ENCODE data around the gene TMEM245.

TMEM245 gene

DNA sequence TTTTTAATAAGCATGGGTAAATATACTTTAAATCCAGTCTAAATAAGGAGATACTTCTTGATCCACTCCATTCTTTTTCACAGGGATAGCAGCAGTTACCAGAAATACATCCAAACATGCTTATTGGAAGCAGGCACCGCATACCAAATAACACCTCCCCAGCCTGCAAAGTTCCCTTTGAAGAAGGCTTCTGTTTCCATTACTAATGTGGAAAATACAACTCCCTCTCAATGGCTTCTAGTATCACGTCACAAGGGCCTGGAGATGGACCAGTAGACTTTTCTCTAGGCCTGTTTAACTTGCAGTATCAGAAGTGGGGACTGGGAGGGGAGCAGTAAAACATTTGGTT, 20.8 kb downstream of the TMEM245 start:
- peaks cover 91% of the 10 kb centered on the region for H3K4me1 Mint-ChIP-seq (ENCODE audit: low read depth)
- peaks cover 29% of the 10 kb centered on the region for H3K36me3 Mint-ChIP-seq
- no peaks in the 10 kb centered on the region for H3K27me3 Mint-ChIP-seq
- H3K27ac Mint-ChIP-seq = peak overlapping the region; percentile 86
- peak overlapping the region; percentile 9 for H3K4me3 Mint-ChIP-seq
- no peaks in the 10 kb centered on the region for H3K9me3 Mint-ChIP-seq (ENCODE audit: low read depth)

DNA sequence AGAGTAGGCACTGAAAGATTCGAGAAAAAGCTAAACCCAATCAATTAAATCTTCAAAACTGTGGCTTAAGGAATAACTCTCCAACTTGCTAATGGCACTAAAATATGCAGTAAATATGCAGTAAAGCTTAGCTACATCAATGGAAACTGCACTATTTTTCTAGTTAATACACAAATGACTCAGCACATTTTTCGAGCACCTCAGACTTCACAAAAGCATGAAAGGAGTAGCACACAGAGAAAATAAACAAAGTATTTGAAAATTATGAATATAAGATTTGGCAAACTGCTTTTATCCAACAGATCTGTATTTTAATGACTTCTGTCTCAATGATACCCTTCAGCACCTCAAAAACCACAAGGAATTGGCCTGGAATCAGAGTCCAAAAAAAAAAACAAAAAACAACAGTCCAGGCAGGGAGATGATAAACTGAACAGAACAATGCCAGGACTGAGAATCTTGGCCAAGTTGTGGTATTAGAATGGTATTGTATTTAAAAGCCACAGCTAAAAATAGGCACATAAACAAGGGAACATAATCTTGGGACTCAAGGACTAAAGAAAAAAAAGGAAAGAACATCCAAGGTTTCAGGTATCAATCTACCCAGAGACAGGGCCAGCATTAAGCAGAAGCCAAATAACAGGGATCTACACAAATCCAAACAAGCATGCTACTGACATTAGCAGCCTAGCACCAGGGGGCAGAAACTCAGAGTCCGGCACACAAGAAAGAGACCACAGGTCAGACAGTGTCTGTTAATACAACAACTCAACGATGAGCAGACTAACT, 21.4 kb downstream of the TMEM245 start:
- Mint-ChIP-seq H3K4me1 (ENCODE audit: low read depth) (peaks cover 92% of the 10 kb centered on the region), H3K36me3 (peaks cover 32% of the 10 kb centered on the region), H3K4me3 (peak overlapping the region; percentile 60)

DNA sequence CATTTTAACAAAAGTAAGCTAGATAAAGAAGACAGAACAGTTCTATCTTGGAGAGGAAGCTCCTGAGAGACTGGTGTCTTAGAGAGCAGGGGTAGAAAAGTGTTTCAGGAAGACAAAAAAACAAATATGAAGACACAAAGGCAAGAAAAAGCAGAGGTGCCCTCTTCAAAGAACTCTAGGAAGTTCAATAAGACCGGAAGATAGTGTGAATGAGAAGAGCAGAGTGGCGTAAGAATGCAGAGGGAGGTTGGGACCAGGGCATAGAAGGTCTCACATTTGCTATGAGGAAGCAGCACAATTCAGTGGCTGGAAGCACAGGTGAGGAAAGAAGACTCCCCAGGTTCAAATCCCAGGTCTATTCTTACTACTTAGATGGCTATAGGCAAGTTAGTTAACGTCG, 22.6 kb downstream of the TMEM245 start:
- Mint-ChIP-seq H3K27me3 (no peaks in the 10 kb centered on the region), H3K4me3 (peak overlapping the region; percentile 47), H3K9me3 (ENCODE audit: low read depth) (no peaks in the 10 kb centered on the region), H3K27ac (peak overlapping the region; percentile 86), H3K4me1 (ENCODE audit: low read depth) (peaks cover 90% of the 10 kb centered on the region), H3K36me3 (peaks cover 25% of the 10 kb centered on the region)

More for the DNA sequence above, 21.4 kb downstream of the TMEM245 start:
- Mint-ChIP-seq H3K27me3 (no peaks in the 10 kb centered on the region), H3K27ac (peak overlapping the region; percentile 86), H3K9me3 (ENCODE audit: low read depth) (no peaks in the 10 kb centered on the region)

DNA sequence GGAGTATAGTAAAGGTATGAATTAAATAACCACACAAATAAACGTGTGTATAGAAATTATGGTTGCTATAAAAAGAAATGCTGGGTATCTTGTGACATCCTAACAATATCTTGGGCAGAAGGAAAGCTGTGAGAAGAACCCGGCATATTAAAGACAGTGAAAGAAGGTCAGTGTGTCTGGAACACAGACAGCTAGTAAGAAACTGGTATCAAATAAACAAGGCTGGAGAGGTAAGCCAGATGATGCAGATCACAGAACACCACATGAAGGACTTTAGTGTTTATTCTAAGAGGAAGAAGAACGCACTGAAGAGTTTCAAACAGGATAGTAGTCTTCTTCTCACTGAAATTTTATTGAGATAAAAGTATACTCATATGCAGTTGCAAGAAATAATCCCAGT, 24.4 kb downstream of the TMEM245 start:
- Mint-ChIP-seq H3K4me3 (no peak overlapping the region), H3K27ac (peak overlapping the region; percentile 79), H3K36me3 (peaks cover 30% of the 10 kb centered on the region)

DNA sequence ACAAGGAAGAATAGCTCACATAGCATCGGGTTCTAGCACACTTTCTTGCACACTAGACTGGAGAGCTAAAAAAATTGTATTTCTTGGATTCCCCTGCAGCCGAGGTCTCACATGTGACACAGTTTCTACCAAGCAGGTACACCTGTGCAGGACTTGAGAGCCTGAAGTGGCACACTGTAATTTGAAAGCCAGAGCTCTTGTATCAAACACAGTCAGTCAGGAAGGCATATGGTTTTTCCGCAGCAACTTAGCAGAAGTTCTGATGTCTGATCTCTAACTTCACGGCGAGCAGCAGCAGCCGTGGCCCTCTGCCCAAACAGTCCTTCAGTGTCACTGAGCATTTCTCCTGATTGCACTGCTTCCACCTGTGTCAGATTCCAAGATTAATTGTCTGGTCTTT, 25.5 kb downstream of the TMEM245 start:
- H3K27me3 Mint-ChIP-seq = no peaks in the 10 kb centered on the region
- H3K36me3 Mint-ChIP-seq = peaks cover 30% of the 10 kb centered on the region
- no peaks in the 10 kb centered on the region for H3K9me3 Mint-ChIP-seq (ENCODE audit: low read depth)
- no peak overlapping the region for H3K4me3 Mint-ChIP-seq
- H3K27ac Mint-ChIP-seq = peak overlapping the region; percentile 79
- peaks cover 71% of the 10 kb centered on the region for H3K4me1 Mint-ChIP-seq (ENCODE audit: low read depth)

More for the DNA sequence above, 24.4 kb downstream of the TMEM245 start:
- H3K4me1 Mint-ChIP-seq (ENCODE audit: low read depth) = peaks cover 79% of the 10 kb centered on the region
- H3K9me3 Mint-ChIP-seq (ENCODE audit: low read depth) = no peaks in the 10 kb centered on the region
- H3K27me3 Mint-ChIP-seq = no peaks in the 10 kb centered on the region

DNA sequence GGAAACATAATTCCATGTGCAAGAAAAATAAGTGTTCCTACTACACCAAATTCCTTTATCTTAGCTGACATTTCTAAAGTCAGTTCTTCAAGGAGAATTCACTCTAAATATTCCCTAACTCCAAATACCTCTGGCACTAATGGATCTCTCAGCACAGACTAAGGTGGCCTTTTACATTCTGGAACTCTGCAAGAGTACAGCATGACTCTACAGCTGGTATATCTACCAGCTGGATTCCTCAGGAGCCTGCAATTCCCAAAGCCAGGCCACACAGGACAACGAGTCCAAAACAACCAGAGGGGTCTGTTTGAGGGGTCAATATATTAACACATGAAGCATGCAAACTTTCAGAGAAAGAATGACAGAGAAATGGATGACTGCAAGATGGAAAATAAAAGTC, 27.2 kb downstream of the TMEM245 start:
- H3K27me3 Mint-ChIP-seq = no peaks in the 10 kb centered on the region
- H3K9me3 Mint-ChIP-seq (ENCODE audit: low read depth) = no peaks in the 10 kb centered on the region
- H3K36me3 Mint-ChIP-seq = peaks cover 29% of the 10 kb centered on the region
- peak overlapping the region; percentile 77 for H3K27ac Mint-ChIP-seq
- H3K4me1 Mint-ChIP-seq (ENCODE audit: low read depth) = peaks cover 54% of the 10 kb centered on the region
- H3K4me3 Mint-ChIP-seq = no peak overlapping the region

DNA sequence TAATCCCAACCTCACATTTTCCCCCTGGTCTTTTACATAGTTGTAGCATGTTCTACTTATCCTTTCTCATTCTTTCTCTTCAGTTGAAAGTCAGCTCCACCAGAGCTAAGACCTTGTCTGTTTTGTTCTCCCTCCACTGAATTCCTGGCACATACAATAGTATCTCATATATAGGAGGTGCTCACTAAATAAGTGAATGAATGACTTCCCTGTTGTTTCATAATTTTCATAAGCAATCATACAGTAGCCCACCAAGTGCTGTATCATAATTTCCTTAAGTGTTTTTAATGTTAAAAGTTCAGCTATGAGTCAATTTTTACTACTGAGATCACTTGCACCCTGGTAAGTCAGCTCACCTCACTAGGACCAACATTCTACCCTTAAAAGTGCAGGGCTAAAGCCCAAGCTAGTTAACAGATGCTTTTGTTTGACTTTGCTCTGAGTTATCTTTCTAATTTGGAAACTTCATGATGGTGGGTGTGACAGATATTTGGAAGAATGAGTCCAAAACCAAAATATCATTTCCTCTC, 27.6 kb downstream of the TMEM245 start:
- Mint-ChIP-seq H3K27me3 (no peaks in the 10 kb centered on the region), H3K27ac (peak overlapping the region; percentile 68), H3K9me3 (ENCODE audit: low read depth) (no peaks in the 10 kb centered on the region), H3K4me1 (ENCODE audit: low read depth) (peaks cover 49% of the 10 kb centered on the region), H3K4me3 (peak overlapping the region; percentile 14), H3K36me3 (peaks cover 28% of the 10 kb centered on the region)

DNA sequence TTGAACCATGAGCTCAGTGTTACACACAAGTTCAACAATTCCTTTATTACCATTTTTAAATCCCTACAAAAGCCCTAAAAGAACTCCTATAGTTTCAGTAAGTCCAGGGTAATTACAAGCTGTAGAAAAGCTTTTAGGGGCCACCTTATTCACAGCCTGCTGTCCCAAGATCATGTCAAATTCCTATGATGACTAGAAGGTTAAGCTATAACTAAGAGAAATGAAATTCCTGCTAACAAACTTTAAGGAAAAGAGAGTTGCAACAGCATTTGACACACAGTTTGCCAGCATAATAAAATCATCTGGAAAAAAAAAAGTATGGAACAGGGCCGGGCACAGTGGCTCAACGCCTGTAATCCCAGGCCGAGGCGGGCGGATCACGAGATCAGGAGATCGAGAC, 31.5 kb downstream of the TMEM245 start:
- Mint-ChIP-seq H3K36me3 (peaks cover 21% of the 10 kb centered on the region), H3K27me3 (no peaks in the 10 kb centered on the region), H3K4me3 (no peak overlapping the region), H3K4me1 (ENCODE audit: low read depth) (peaks cover 19% of the 10 kb centered on the region), H3K27ac (no peak overlapping the region), H3K9me3 (ENCODE audit: low read depth) (no peaks in the 10 kb centered on the region)

DNA sequence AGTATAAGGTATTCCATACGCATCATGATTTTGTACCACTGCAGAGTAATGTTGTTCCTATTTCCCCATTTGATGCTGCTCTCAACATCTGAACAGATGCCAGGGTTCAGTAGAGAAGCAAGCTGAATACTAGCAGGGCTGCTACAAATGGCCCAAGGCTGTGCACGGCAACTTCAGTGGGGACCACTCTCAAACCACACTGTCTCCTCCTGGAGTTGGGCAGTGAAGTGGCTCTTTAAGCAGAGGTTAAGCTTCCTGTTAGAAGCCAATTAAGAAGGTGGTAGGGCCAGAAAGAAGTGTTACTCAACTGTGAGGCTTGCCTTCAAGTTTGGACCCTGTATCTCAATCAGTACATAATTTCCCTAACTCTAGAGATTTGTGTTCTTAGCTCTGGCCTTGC, 32.0 kb downstream of the TMEM245 start:
- Mint-ChIP-seq H3K27me3 (no peaks in the 10 kb centered on the region), H3K9me3 (ENCODE audit: low read depth) (no peaks in the 10 kb centered on the region), H3K4me3 (no peak overlapping the region), H3K4me1 (ENCODE audit: low read depth) (peaks cover 20% of the 10 kb centered on the region), H3K36me3 (peaks cover 19% of the 10 kb centered on the region), H3K27ac (no peak overlapping the region)

DNA sequence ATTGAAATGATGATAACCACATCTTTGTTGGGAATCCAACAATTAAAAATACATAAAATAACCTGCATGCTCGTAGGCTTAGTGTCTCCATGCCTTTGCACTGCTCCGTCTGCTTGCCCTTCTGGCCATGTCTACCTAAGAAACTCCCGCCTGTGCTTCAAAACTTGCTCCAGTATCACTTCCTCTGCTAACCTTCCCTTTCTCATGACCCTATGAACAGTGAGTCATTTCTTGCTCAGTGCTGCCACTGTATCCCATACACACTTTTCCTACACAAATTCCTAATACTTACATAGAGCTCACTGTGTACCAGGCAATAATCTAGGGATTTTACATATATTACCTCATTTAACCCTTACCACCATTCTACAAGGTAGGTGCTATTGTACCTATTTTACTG, 33.5 kb downstream of the TMEM245 start:
- H3K27ac Mint-ChIP-seq = peak overlapping the region; percentile 35
- no peak overlapping the region for H3K4me3 Mint-ChIP-seq
- peaks cover 13% of the 10 kb centered on the region for H3K4me1 Mint-ChIP-seq (ENCODE audit: low read depth)
- H3K36me3 Mint-ChIP-seq = peaks cover 15% of the 10 kb centered on the region
- no peaks in the 10 kb centered on the region for H3K9me3 Mint-ChIP-seq (ENCODE audit: low read depth)
- no peaks in the 10 kb centered on the region for H3K27me3 Mint-ChIP-seq

DNA sequence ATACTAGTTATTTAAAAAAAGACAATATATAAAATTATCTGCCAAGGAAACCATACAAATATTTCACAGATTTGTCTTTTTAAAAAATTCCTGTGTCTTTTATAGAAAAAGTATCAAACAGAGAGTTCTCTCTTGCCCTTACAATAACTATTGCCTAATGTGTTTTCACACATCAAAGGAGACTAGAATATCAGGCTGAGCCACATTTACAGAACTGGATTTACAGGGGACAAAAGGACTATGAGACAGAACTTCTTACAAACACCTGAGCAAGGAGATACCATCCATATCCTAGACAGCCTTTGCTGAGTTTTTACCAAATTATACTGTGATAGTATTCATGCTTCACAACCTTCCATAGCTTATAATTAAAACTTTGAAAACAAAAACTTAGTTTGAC, 34.2 kb downstream of the TMEM245 start:
- Mint-ChIP-seq H3K27me3 (no peaks in the 10 kb centered on the region), H3K9me3 (ENCODE audit: low read depth) (no peaks in the 10 kb centered on the region), H3K36me3 (peaks cover 11% of the 10 kb centered on the region), H3K4me3 (no peak overlapping the region), H3K4me1 (ENCODE audit: low read depth) (peaks cover 13% of the 10 kb centered on the region), H3K27ac (no peak overlapping the region)

DNA sequence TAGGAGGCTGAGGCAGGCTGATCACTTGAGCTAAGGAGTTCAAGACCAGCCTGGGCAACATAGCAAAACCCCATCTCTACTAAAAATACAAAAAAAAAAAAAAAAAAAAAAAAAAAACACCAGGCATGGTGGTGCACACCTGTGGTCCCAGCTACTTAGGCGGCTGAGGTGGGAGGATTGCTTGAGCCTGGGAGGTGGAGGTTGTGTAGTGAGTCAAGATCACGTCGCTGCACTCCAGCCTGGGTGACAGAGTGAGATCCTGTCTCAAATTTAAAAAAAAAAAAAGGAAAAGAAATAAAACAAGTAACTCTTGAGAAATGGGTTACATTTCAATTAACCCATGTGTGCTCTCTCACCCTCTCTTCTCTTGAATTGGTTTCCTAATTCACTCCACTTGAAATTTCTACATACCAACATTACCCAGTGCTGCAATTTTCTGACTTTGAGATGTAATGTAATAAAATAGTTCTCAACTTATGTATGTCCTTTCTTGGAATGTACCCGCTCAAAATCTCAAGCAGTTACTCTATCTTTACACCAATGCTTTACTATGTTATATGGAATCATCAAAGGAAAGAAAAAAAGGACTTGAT, 35.8 kb downstream of the TMEM245 start:
- Mint-ChIP-seq H3K36me3 (peaks cover 17% of the 10 kb centered on the region), H3K4me3 (no peak overlapping the region), H3K27me3 (no peaks in the 10 kb centered on the region), H3K4me1 (ENCODE audit: low read depth) (peaks cover 13% of the 10 kb centered on the region), H3K9me3 (ENCODE audit: low read depth) (no peaks in the 10 kb centered on the region), H3K27ac (peak overlapping the region; percentile 54)

DNA sequence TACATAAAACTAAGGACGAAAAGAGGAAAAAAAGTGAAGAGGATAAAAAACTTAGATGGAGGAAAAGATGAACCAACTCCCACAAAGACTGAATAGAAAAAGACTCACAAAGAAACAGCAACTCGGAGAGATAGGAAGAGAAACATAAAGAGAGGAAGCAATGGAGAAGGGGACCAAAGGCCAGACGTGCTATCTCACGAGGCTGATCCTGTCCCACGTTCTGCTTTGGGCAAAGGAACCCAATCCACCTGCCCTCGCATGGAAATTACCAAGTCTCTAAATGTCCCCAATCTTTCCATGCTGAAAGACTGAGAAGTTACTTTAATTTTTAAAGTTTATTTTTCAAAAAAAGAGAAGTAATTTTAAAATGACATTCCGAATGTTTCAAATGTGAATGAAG, 36.6 kb downstream of the TMEM245 start:
- no peaks in the 10 kb centered on the region for H3K27me3 Mint-ChIP-seq
- H3K4me1 Mint-ChIP-seq (ENCODE audit: low read depth) = peaks cover 13% of the 10 kb centered on the region
- no peaks in the 10 kb centered on the region for H3K9me3 Mint-ChIP-seq (ENCODE audit: low read depth)
- H3K27ac Mint-ChIP-seq = peak overlapping the region; percentile 1
- H3K4me3 Mint-ChIP-seq = no peak overlapping the region
- H3K36me3 Mint-ChIP-seq = peaks cover 19% of the 10 kb centered on the region

DNA sequence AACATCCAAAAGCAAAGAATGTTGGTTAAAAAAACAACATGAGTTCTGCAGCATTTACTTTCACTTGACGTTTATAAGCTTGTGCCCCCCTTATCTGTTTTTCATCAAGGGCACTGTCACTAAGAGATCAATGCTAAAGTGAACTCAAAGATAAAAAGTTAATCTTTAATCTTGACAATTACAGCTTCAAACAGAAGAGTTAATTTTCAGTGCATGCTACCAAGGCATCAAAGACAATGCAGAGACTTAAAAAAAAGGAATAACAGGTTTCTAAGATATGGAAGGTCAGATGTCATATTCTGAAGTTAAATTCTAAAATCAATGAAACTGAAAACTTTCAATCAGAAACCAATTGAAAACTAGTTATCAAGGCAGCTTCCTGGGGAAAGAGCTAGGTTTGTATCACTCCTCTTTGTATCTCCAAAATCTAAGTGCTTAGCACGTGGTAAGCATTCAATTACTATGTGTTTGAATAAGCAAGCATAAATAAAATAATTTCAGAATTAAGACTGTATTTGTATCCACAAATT, 37.6 kb downstream of the TMEM245 start:
- H3K9me3 Mint-ChIP-seq (ENCODE audit: low read depth) = no peaks in the 10 kb centered on the region
- H3K27me3 Mint-ChIP-seq = no peaks in the 10 kb centered on the region
- H3K27ac Mint-ChIP-seq = no peak overlapping the region
- peaks cover 16% of the 10 kb centered on the region for H3K36me3 Mint-ChIP-seq
- H3K4me1 Mint-ChIP-seq (ENCODE audit: low read depth) = peaks cover 13% of the 10 kb centered on the region
- no peak overlapping the region for H3K4me3 Mint-ChIP-seq

DNA sequence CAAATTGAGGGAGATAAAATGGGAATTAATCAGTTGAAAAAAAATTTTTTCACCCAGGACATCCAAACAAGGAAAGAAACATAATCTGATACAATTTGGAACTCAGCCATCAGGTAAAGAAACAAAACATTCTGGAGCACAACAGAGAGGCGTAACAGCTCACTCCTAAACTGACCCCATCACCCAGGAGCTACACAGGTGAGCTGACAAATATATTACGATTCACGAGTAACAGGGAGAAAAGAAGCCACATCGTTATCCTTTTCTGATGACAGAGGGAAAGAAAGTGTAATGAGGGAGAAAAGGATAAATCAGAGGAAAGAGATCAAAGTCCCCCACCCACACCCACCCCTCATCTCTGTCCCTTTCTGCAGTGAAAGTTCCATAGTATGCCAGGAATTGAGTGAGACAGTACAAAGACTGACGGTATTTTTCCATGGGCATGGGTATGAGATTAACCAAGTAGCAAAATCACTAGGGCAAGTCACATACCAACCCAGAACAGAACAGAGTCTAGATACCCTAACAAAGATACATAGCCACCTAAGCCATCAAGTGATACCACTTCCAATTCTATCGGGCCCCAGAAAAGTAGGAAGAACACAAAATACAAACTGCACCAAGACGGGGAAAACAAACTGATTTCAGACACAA, 45.4 kb downstream of the TMEM245 start:
- peaks cover 11% of the 10 kb centered on the region for H3K36me3 Mint-ChIP-seq
- no peak overlapping the region for H3K4me3 Mint-ChIP-seq
- H3K9me3 Mint-ChIP-seq (ENCODE audit: low read depth) = no peaks in the 10 kb centered on the region
- H3K4me1 Mint-ChIP-seq (ENCODE audit: low read depth) = no peaks in the 10 kb centered on the region
- H3K27ac Mint-ChIP-seq = peak overlapping the region; percentile 16
- no peaks in the 10 kb centered on the region for H3K27me3 Mint-ChIP-seq

All from activated naive CD8-positive, alpha-beta T cell (primary cell).